Upper lobe of right lung (tissue), 1 donor: Measurements from ENCODE around the gene TTLL11. TPM values are rescaled to one million over a fixed set of nuclear protein-coding genes. Genes with fewer than 3 reads are reported as not detected.

Experiments used
- ATAC-seq: fragments of 200-7000 bp; cut with Tn5 transposase; one replicate; pipeline ENCODE4 v1.9.1; 2020; ENCODE audit warnings: mild to moderate bottlenecking, moderate library complexity
- DNase-seq: peaks from one replicate; pipeline ENCODE4 v3.0.0-alpha.2; 2020
- H3K27ac ChIP-seq: fragments of 200-600 bp; one replicate; pipeline ENCODE4 v1.8.0; 2022
- H3K27me3 ChIP-seq: fragments of 200-600 bp; one replicate; pipeline ENCODE4 v1.8.0; 2022; ENCODE audit warnings: mild to moderate bottlenecking
- H3K36me3 ChIP-seq: fragments of 200-600 bp; one replicate; pipeline ENCODE4 v1.8.0; 2022
- H3K4me1 ChIP-seq: fragments of 200-600 bp; one replicate; pipeline ENCODE4 v1.8.0; 2022
- H3K4me3 ChIP-seq: fragments of 200-600 bp; one replicate; pipeline ENCODE4 v1.8.0; 2022; ENCODE audit warnings: mild to moderate bottlenecking
- H3K9me3 ChIP-seq: fragments of 200-600 bp; one replicate; pipeline ENCODE4 v1.8.0; 2022
- intact Hi-C: fragments of 100-400 bp; cut with DNase I; formaldehyde crosslinking; loops from one replicate; pipeline ENCODE4 v1.11.0; 2022
- total RNA-seq: library from RNA; stranded (reverse); fragmentation: NEBNext Ultra II Directional; extraction: Animal tissue kit (Norgen Biotek cat#: 25700); gene quantifications from one replicate; pipeline ENCODE4 v1.2.1, GENCODE V29; 2021
- TF ChIP-seq, protein P1 (sequence below): fragments of 200-600 bp; IDR thresholded peaks from one replicate; pipeline ENCODE4 v1.8.0; 2022; ENCODE audit warnings: antibody characterized with exemption
- donor health status: DM: no; HTN: yes; CAD: no; lungs with severe emphysema.

The TTLL11 gene
- total RNA-seq, 1 donor from 2014 or later: 10.7 TPM

DNA sequence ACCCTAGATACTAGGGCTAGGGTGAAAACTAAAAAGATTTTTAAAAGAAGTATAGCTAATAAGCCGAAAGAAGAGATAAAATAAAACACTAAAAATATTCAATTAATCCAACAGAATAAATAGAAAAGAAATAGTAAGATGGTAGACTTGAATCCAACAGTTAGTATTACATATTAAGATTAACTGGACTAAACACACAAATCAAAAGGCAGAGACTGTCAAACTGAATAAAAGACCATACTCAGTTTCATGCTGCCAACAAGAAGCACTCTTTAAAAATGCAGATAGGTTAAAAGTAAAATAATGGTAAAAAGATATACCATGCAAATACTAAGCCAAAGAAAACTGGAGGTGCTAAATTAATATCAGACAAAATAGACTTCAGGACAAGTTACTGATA is 65.0 kb downstream of the TTLL11 start:
- intact Hi-C loops: no loop called here
- H3K9me3 ChIP-seq: no peaks in the 10 kb centered on the region
- ATAC-seq (no peak), DNase-seq (no peak)
- H3K36me3 ChIP-seq: no peaks in the 10 kb centered on the region
- no peaks in the 10 kb centered on the region for H3K4me1 ChIP-seq
- no peak overlapping the region for H3K27ac ChIP-seq
- H3K27me3 ChIP-seq: no peaks in the 10 kb centered on the region
- TF ChIP-seq, protein P1, sequence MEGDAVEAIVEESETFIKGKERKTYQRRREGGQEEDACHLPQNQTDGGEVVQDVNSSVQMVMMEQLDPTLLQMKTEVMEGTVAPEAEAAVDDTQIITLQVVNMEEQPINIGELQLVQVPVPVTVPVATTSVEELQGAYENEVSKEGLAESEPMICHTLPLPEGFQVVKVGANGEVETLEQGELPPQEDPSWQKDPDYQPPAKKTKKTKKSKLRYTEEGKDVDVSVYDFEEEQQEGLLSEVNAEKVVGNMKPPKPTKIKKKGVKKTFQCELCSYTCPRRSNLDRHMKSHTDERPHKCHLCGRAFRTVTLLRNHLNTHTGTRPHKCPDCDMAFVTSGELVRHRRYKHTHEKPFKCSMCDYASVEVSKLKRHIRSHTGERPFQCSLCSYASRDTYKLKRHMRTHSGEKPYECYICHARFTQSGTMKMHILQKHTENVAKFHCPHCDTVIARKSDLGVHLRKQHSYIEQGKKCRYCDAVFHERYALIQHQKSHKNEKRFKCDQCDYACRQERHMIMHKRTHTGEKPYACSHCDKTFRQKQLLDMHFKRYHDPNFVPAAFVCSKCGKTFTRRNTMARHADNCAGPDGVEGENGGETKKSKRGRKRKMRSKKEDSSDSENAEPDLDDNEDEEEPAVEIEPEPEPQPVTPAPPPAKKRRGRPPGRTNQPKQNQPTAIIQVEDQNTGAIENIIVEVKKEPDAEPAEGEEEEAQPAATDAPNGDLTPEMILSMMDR: no peak
- H3K4me3 ChIP-seq: no peak overlapping the region

DNA sequence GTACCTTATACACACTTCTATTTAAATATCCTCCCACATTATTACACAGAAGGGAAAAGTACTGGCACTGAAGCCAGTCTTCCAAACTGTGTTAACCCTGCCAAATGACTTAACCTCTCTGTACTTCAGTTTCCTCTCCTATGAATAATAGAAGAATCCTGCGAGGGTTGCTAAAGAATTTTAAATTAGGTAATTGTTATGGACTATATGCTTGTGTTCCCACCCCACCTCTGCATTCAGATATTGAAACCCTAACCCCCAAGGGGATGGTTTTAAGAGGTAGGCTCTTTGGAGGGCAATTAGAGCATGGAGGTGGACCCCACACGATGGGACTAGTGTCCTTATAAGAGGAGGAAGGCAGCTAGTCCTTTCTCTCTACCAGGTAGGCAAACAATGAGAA is 72.7 kb downstream of the TTLL11 start:
- Histone ChIP-seq H3K36me3 (no peaks in the 10 kb centered on the region), H3K27ac (no peak overlapping the region), H3K9me3 (no peaks in the 10 kb centered on the region), H3K4me1 (no peaks in the 10 kb centered on the region), H3K4me3 (no peak overlapping the region), H3K27me3 (no peaks in the 10 kb centered on the region)
- ATAC-seq: no peak
- TF ChIP-seq, protein P1: no peak
- intact Hi-C loops: no loop called here
- DNase-seq: no peak

DNA sequence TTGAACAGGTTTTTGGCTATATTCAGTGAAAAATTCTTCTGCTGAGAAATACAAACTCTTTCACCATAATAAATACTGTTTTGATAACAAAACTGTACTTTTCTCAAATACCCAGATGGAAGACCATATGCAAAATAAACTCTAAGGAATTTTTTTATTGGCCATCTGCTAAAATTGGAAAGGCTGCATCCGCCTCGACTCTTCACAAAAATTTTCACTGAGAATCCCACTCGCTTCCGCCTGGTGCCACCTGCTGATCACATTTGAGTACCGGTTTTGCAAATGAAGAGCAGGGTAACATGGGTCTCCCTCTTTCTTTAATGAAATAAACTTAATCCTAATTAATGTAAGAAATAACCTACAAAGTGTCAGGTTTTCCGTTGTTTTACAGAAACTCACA is 76.4 kb downstream of the TTLL11 start:
- Histone ChIP-seq H3K36me3 (no peaks in the 10 kb centered on the region), H3K4me1 (no peaks in the 10 kb centered on the region), H3K9me3 (no peaks in the 10 kb centered on the region), H3K27me3 (no peaks in the 10 kb centered on the region), H3K4me3 (no peak overlapping the region), H3K27ac (no peak overlapping the region)
- TF ChIP-seq, protein P1: peak; percentile 33
- ATAC-seq: no peak
- no peak for DNase-seq
- intact Hi-C loops: no loop called here

DNA sequence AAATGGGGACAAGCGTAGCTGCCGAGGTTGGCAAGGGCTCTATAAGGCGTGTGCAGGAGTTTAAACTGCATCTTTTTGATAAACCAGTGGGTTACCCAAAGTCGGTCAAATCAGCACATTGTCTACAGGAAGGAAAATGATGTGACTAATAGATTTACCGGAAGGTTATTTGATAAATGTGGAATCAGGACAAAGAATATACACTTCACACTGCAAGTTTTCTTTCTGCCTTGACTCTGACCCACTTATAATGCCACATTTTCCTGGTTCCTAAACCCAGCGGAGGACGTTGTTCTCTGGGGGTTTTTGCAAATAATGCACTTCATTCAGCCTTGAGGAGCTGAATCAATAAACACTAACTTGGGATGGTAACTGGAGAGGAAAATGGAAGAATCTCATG is 76.8 kb downstream of the TTLL11 start:
- Histone ChIP-seq H3K27me3 (no peaks in the 10 kb centered on the region), H3K36me3 (no peaks in the 10 kb centered on the region), H3K4me3 (no peak overlapping the region), H3K27ac (no peak overlapping the region), H3K4me1 (no peaks in the 10 kb centered on the region), H3K9me3 (no peaks in the 10 kb centered on the region)
- DNase-seq: no peak
- ATAC-seq: no peak
- intact Hi-C loops: no loop called here
- TF ChIP-seq, protein P1: no peak

- no peaks in the 10 kb centered on the region for H3K36me3 ChIP-seq
- DNase-seq (no peak), ATAC-seq (no peak)
- TF ChIP-seq, protein P1: no peak
- H3K9me3 ChIP-seq: no peaks in the 10 kb centered on the region
- no peak overlapping the region for H3K27ac ChIP-seq
- intact Hi-C loops: no loop called here
- H3K4me1 ChIP-seq: no peaks in the 10 kb centered on the region
- no peaks in the 10 kb centered on the region for H3K27me3 ChIP-seq
- H3K4me3 ChIP-seq: no peak overlapping the region
These were observed 77.8 kb downstream of the TTLL11 start for GRCh38 chr9:122015170-122015821.
